Measurements from ENCODE around the gene FSHR. TPM values are rescaled to one million over a fixed set of nuclear protein-coding genes. Genes with fewer than 3 reads are reported as not detected.

FSHR gene
- polyA plus RNA-seq, 1 donor, result not detected

DNA sequence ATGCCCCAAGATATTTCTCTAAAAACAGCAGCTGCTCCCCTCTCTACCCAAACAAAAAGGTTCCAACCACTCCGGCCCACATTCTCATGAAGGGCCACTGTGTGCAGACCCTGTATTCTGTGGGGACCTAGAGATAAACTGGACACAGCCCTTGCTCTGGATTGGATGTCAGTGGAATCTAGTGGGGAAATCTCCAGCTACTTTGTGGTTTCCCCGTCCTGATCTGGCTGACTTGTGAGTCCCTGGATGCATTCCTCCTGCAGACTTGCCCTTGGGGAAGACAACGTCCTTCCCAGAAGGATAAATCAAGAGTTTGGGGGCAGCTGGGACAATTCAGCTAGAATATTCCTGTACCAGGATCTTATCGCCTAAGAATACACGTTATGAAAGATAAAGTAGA is 151.1 kb downstream of the FSHR start:
- H3K36me3 ChIP-seq (ENCODE audit: control insufficient read depth, insufficient read depth, low read length), result no peaks in the 10 kb centered on the region
- no peak for DNase-seq
- WGBS (ENCODE audit: insufficient coverage, low lambda C conversion rate), result 67% methylated on average over 2 of the region's 5 CpGs
- no peaks in the 10 kb centered on the region for H3K27me3 ChIP-seq (ENCODE audit: control insufficient read depth, insufficient read depth, low read length)
- H3K4me1 ChIP-seq (ENCODE audit: control insufficient read depth, insufficient read depth, low read length), result no peaks in the 10 kb centered on the region
- H3K27ac ChIP-seq (ENCODE audit: low read length), result no peak overlapping the region
- H3K9me3 ChIP-seq (ENCODE audit: control insufficient read depth, low read depth, low read length), result no peaks in the 10 kb centered on the region
- H3K4me3 ChIP-seq (ENCODE audit: low read length), result no peak overlapping the region

DNA sequence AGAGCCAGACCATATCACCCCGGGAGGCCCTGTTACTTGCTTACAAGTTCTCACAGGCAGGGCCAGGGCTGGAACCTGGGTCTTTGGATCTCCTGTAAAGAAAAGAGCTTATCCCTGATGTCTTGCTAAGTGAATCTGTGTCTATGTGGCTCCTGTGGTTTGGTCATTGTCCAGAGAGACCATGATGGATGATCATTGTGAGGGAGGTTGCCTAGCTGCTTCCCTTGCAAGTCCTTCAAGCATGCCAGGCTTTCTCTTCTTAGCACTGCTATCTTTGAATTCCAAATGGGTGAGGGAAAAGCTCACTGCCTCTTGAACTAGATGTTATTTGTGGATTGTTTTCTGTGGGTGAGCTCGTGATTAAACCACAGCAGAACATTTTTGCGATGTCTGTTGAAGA is 151.6 kb downstream of the FSHR start:
- Histone ChIP-seq H3K4me3 (ENCODE audit: low read length) (no peak overlapping the region), H3K4me1 (ENCODE audit: control insufficient read depth, insufficient read depth, low read length) (no peaks in the 10 kb centered on the region), H3K36me3 (ENCODE audit: control insufficient read depth, insufficient read depth, low read length) (no peaks in the 10 kb centered on the region), H3K27ac (ENCODE audit: low read length) (no peak overlapping the region), H3K9me3 (ENCODE audit: control insufficient read depth, low read depth, low read length) (no peaks in the 10 kb centered on the region), H3K27me3 (ENCODE audit: control insufficient read depth, insufficient read depth, low read length) (no peaks in the 10 kb centered on the region)
- DNase-seq, result no peak
- 100% methylated on average over 1 of the region's 3 CpGs for WGBS (ENCODE audit: insufficient coverage, low lambda C conversion rate)

DNA sequence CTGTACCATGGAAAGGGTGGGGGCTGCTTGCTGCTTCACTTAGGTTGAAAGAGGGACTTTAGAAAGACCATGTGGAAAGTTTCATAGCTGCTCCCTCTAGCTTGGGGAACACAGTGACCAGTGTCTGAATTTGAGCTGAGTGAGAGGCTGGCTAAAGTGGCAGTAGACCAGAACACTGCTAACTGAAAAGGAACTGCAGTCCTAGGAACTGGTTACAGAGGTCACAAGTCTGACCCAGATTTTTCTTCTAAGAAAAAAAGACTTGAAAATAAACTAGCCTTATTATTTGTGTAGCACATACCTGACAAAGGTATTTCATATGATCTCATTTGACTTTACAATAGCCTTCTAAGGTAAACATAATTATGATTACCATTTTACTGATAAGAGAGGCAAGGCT is 153.6 kb downstream of the FSHR start:
- no peaks in the 10 kb centered on the region for H3K4me1 ChIP-seq (ENCODE audit: control insufficient read depth, insufficient read depth, low read length)
- H3K4me3 ChIP-seq (ENCODE audit: low read length), result no peak overlapping the region
- no peak overlapping the region for H3K27ac ChIP-seq (ENCODE audit: low read length)
- H3K9me3 ChIP-seq (ENCODE audit: control insufficient read depth, low read depth, low read length), result no peaks in the 10 kb centered on the region
- no peaks in the 10 kb centered on the region for H3K36me3 ChIP-seq (ENCODE audit: control insufficient read depth, insufficient read depth, low read length)
- H3K27me3 ChIP-seq (ENCODE audit: control insufficient read depth, insufficient read depth, low read length), result no peaks in the 10 kb centered on the region
- DNase-seq, result peak in 1 of 2 donors; percentile 3

DNA sequence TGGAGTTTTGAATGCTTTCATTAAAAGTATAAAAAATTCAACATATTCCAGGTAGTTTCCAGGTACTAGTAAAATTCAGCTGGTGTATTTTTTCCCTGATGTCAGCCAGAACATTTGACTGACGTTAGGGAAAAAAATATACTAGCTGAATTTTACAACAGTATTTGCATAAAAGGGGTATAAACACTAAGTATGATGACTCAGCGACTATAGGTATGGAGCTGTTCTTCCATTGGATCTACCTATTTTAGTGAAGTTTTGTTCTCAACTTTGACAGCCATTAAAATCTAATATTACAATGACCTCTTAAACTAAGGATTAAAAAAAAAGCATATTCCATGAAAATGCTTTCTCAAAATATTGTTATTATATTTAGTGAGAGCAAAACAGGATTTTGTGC is 155.9 kb downstream of the FSHR start:
- Histone ChIP-seq H3K4me1 (ENCODE audit: control insufficient read depth, insufficient read depth, low read length) (no peaks in the 10 kb centered on the region), H3K27ac (ENCODE audit: low read length) (no peak overlapping the region), H3K4me3 (ENCODE audit: low read length) (no peak overlapping the region), H3K27me3 (ENCODE audit: control insufficient read depth, insufficient read depth, low read length) (no peaks in the 10 kb centered on the region), H3K36me3 (ENCODE audit: control insufficient read depth, insufficient read depth, low read length) (no peaks in the 10 kb centered on the region), H3K9me3 (ENCODE audit: control insufficient read depth, low read depth, low read length) (no peaks in the 10 kb centered on the region)
- DNase-seq, result no peak
- WGBS (ENCODE audit: insufficient coverage, low lambda C conversion rate), result 83% methylated on average over 1 of the region's 2 CpGs

DNA sequence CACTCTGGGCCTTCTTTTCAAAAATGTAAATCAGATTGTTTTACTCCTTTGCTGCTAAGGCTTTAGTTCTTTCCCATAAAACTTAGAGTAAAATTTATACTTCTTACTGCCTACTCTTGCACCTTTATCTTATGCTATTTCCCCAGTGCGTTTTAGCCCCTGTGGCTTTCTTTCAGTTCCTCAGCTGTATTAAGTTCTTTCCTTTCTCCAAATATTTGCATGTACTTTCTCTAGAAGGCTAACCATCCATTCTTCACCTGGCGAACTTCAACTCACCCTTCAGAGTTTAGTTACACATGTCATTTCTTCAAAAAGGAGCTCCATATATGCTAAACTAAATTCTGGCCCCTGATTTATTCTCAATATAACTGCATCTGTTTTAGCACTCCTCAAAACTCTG is 160.7 kb downstream of the FSHR start:
- no peaks in the 10 kb centered on the region for H3K27me3 ChIP-seq (ENCODE audit: control insufficient read depth, insufficient read depth, low read length)
- no peak for DNase-seq
- H3K4me3 ChIP-seq (ENCODE audit: low read length), result no peak overlapping the region
- no peaks in the 10 kb centered on the region for H3K4me1 ChIP-seq (ENCODE audit: control insufficient read depth, insufficient read depth, low read length)
- H3K27ac ChIP-seq (ENCODE audit: low read length), result no peak overlapping the region
- H3K36me3 ChIP-seq (ENCODE audit: control insufficient read depth, insufficient read depth, low read length), result no peaks in the 10 kb centered on the region
- no peaks in the 10 kb centered on the region for H3K9me3 ChIP-seq (ENCODE audit: control insufficient read depth, low read depth, low read length)
- 84% methylated on average over 2 of the region's 2 CpGs for WGBS (ENCODE audit: insufficient coverage, low lambda C conversion rate)

DNA sequence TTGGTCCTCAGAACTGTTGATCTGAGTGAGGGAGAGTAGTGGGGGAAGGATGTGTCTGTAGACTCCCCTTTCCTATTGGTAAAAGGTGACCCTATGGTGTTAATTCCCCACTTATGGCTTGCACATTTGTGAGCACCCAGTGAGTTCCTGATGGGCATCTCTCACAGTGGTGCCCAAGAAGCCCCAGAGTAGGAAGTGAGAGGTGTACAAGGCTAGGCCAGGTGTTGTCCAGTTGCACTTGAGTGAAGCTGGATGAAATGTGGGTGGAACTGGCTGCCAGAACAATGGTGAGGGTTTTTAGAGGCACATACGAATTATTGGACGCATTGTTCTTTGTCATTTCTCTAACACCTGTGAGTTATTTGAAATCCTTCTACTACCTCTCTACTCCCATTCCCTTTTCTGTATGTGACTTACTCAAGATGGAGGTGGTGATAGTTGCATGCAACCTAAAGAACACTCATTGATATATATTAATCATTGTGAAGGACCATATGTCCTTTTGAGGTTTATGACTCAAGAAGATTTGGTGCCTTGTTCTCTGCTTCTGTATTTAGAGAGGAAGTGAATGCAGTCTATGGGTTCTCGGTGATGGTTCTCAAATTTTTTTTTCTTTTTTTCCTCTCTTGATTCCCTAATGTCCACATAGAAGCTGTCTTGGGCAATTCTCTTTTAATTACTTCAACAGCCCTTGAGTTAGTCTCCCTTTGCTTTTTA is 162.7 kb downstream of the FSHR start:
- no peak overlapping the region for H3K4me3 ChIP-seq (ENCODE audit: low read length)
- H3K27ac ChIP-seq (ENCODE audit: low read length), result no peak overlapping the region
- H3K36me3 ChIP-seq (ENCODE audit: control insufficient read depth, insufficient read depth, low read length), result no peaks in the 10 kb centered on the region
- H3K4me1 ChIP-seq (ENCODE audit: control insufficient read depth, insufficient read depth, low read length), result no peaks in the 10 kb centered on the region
- WGBS (ENCODE audit: insufficient coverage, low lambda C conversion rate), result no CpG with 5 or more reads among the region's 3 CpGs
- H3K27me3 ChIP-seq (ENCODE audit: control insufficient read depth, insufficient read depth, low read length), result no peaks in the 10 kb centered on the region
- no peaks in the 10 kb centered on the region for H3K9me3 ChIP-seq (ENCODE audit: control insufficient read depth, low read depth, low read length)
- DNase-seq, result no peak

DNA sequence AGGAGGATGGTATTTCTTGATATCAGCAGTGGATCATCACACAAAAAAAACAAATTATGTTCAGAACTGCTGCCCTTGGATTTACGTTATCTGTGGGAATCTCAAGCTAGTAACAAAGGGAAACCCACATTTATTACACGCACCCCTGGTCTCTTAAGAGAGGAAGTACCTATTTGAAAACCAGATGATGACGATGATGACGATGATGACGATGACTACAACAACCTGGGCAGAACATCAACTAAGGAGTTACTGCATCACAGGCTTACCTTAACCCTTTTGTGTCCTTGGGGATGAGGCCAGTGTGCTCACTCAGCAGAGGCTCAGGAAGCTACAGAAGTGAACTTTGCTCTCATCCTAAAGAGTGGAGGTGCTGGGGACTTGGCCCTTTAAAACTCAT is 169.4 kb downstream of the FSHR start:
- Histone ChIP-seq H3K27me3 (ENCODE audit: control insufficient read depth, insufficient read depth, low read length) (no peaks in the 10 kb centered on the region), H3K9me3 (ENCODE audit: control insufficient read depth, low read depth, low read length) (no peaks in the 10 kb centered on the region), H3K27ac (ENCODE audit: low read length) (no peak overlapping the region), H3K4me1 (ENCODE audit: control insufficient read depth, insufficient read depth, low read length) (no peaks in the 10 kb centered on the region), H3K36me3 (ENCODE audit: control insufficient read depth, insufficient read depth, low read length) (no peaks in the 10 kb centered on the region), H3K4me3 (ENCODE audit: low read length) (no peak overlapping the region)
- no peak for DNase-seq
- WGBS (ENCODE audit: insufficient coverage, low lambda C conversion rate), result no CpG with 5 or more reads among the region's 5 CpGs

DNA sequence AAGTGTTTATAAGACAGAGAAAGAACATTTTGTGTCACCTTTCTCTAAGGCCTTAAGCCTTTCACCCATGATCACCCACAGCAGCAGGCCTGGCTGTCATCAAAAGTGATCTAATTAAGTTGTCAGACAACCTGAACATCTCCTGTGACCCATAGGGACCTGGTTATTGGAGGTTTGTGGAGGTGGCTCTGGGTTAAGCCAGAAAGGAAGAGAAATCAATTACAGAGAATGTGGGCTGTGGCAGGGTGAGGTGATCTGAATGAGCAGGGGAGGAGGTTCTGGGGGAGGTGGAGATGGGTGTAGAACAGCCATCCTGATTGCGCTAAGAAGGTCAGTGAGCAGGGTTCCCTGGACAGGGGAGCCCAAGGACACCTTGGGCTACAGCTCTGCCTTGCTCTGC is 170.8 kb downstream of the FSHR start:
- H3K4me3 ChIP-seq (ENCODE audit: low read length), result no peak overlapping the region
- H3K9me3 ChIP-seq (ENCODE audit: control insufficient read depth, low read depth, low read length), result no peaks in the 10 kb centered on the region
- no peaks in the 10 kb centered on the region for H3K27me3 ChIP-seq (ENCODE audit: control insufficient read depth, insufficient read depth, low read length)
- no peaks in the 10 kb centered on the region for H3K4me1 ChIP-seq (ENCODE audit: control insufficient read depth, insufficient read depth, low read length)
- no peak for DNase-seq
- no peak overlapping the region for H3K27ac ChIP-seq (ENCODE audit: low read length)
- no peaks in the 10 kb centered on the region for H3K36me3 ChIP-seq (ENCODE audit: control insufficient read depth, insufficient read depth, low read length)
- WGBS (ENCODE audit: insufficient coverage, low lambda C conversion rate), result no CpG with 5 or more reads among the region's 1 CpG

DNA sequence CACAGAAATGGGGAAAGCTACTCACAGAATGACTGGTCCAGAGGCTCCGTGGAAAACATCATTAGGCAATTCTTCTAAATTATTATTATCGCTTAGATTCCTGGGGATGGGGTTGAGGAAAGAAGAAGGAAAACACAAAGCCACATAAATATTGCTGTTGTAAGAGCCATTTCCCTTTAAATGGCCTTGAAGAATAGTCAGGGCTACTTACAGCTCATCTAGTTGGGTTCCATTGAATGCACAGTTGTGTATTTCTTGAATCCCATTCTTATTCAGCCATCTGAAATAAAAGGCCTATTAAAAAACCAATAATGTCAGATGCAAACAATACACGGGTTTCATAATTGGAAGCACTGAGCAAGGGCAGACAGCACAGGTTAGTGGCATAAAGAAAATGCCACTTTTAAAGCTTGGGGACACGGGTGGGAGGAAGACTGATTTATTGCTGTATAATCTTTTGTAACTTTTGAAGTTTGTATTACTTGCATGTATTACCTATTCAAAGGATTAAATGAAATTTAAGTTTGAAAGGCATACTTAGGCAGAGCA is 171.4 kb downstream of the FSHR start:
- no peaks in the 10 kb centered on the region for H3K9me3 ChIP-seq (ENCODE audit: control insufficient read depth, low read depth, low read length)
- WGBS (ENCODE audit: insufficient coverage, low lambda C conversion rate), result 100% methylated on average over 1 of the region's 4 CpGs

DNA sequence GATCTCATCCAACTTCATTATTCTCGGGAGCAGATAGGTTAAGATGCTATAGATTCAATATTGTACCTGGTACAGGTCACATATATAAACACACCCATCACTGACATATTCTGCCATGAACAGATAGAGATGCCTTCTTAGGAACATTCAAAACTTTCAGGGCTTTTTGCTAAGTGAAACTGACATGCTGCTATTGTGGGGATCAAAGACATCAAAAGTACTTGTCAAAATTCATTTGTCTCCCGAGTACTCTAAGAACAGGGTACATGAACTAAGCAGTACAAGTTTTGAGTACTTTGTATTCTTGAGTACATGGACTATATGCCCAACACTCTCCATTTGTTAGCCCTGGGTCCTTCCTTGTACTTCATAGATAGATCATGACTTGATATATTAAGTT is 173.5 kb downstream of the FSHR start:
- Histone ChIP-seq H3K4me1 (ENCODE audit: control insufficient read depth, insufficient read depth, low read length) (no peaks in the 10 kb centered on the region), H3K36me3 (ENCODE audit: control insufficient read depth, insufficient read depth, low read length) (no peaks in the 10 kb centered on the region), H3K9me3 (ENCODE audit: control insufficient read depth, low read depth, low read length) (no peaks in the 10 kb centered on the region), H3K27me3 (ENCODE audit: control insufficient read depth, insufficient read depth, low read length) (no peaks in the 10 kb centered on the region), H3K27ac (ENCODE audit: low read length) (no peak overlapping the region), H3K4me3 (ENCODE audit: low read length) (no peak overlapping the region)
- 80% methylated on average over 1 of the region's 2 CpGs for WGBS (ENCODE audit: insufficient coverage, low lambda C conversion rate)
- no peak for DNase-seq

More for the DNA sequence above, 171.4 kb downstream of the FSHR start:
- Histone ChIP-seq H3K27ac (ENCODE audit: low read length) (no peak overlapping the region), H3K4me1 (ENCODE audit: control insufficient read depth, insufficient read depth, low read length) (no peaks in the 10 kb centered on the region), H3K27me3 (ENCODE audit: control insufficient read depth, insufficient read depth, low read length) (no peaks in the 10 kb centered on the region), H3K4me3 (ENCODE audit: low read length) (no peak overlapping the region), H3K36me3 (ENCODE audit: control insufficient read depth, insufficient read depth, low read length) (no peaks in the 10 kb centered on the region)
- no peak for DNase-seq

DNA sequence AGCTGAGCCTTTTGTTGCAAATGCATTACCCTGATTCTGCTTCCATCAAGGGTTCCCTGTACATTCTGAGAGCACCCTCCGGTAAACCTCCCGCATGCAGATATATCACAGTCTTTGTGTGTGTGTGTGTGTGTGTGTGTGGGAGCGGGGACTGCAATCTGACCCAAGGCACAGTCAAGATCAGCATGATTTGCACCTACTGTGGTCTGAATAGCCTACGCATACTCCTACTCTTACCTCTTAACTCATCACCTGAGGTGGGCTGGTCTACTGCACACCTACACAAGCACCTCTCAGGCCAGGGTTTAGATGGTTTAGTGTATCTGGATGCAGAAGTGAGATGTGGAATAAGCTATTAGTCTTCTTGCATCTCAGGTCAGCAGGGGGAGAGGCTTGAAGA is 174.6 kb downstream of the FSHR start:
- Histone ChIP-seq H3K27me3 (ENCODE audit: control insufficient read depth, insufficient read depth, low read length) (no peaks in the 10 kb centered on the region), H3K4me3 (ENCODE audit: low read length) (no peak overlapping the region), H3K27ac (ENCODE audit: low read length) (no peak overlapping the region), H3K4me1 (ENCODE audit: control insufficient read depth, insufficient read depth, low read length) (no peaks in the 10 kb centered on the region), H3K36me3 (ENCODE audit: control insufficient read depth, insufficient read depth, low read length) (no peaks in the 10 kb centered on the region), H3K9me3 (ENCODE audit: control insufficient read depth, low read depth, low read length) (no peaks in the 10 kb centered on the region)
- no peak for DNase-seq
- no CpG with 5 or more reads among the region's 4 CpGs for WGBS (ENCODE audit: insufficient coverage, low lambda C conversion rate)
